K562 (cell line): Measurements from ENCODE around the gene ZNF107. TPM values are rescaled to one million over a fixed set of nuclear protein-coding genes. Genes with fewer than 3 reads are reported as not detected.
A peak's percentile ranks its signal among the peaks of the same experiment; 100 is the strongest.

ENCODE experiments used
- DIDO1 ChIP-seq: fragments of 450-650 bp; IDR thresholded peaks from 2 replicates; pipeline ENCODE4 v1.6.1; 2016; ENCODE audit warnings: low read depth, missing biosample characterization, missing genetic modification characterization
- E2F5 ChIP-seq: sonication (generic); formaldehyde crosslinking; IDR thresholded peaks from 2 replicates; pipeline ENCODE4 v1.8.0; 2022; ENCODE audit warnings: mild to moderate bottlenecking, missing genetic modification reagents
- GTF2B ChIP-seq: IDR thresholded peaks from 2 replicates; pipeline ENCODE4 v1.6.1; 2011; ENCODE audit not compliant: insufficient read length; ENCODE audit errors: extremely low read depth
- HNRNPLL ChIP-seq: fragments of 200-400 bp; formaldehyde crosslinking; IDR thresholded peaks from 2 replicates; pipeline ENCODE4 v1.6.1; 2017; ENCODE audit warnings: low read length, low read depth, mild to moderate bottlenecking; ENCODE audit not compliant: poor library complexity, severe bottlenecking
- HNRNPUL1 ChIP-seq: fragments of 200-400 bp; formaldehyde crosslinking; IDR thresholded peaks from 2 replicates; pipeline ENCODE4 v1.6.1; 2017; ENCODE audit warnings: low read length
- KAT7 ChIP-seq: sonication (generic); formaldehyde crosslinking; IDR thresholded peaks from 2 replicates; pipeline ENCODE4 v1.8.0; 2022; ENCODE audit warnings: missing genetic modification reagents, mild to moderate bottlenecking, borderline replicate concordance
- MITF ChIP-seq: IDR thresholded peaks from 2 replicates; pipeline ENCODE4 v1.6.1; 2014; ENCODE audit warnings: antibody characterized with exemption
- RBBP5 ChIP-seq: fragments of 200-600 bp; sonication (generic); IDR thresholded peaks from 2 replicates; pipeline ENCODE4 v1.6.1; 2012; ENCODE audit warnings: borderline replicate concordance, mild to moderate bottlenecking, low read length, control low read depth, inconsistent platforms; ENCODE audit not compliant: insufficient read depth, poor library complexity, severe bottlenecking
- SLC30A9 ChIP-seq: fragments of 250-450 bp; sonication (Bioruptor Pico); IDR thresholded peaks from 2 replicates; pipeline ENCODE4 v1.8.0; 2022; ENCODE audit warnings: mild to moderate bottlenecking, moderate library complexity
- SMAD2 ChIP-seq: fragments of 150-350 bp; IDR thresholded peaks from 2 replicates; pipeline ENCODE4 v1.6.1; 2014; ENCODE audit warnings: low read depth, mild to moderate bottlenecking, low read length
- STAT6 ChIP-seq: sonication (generic); formaldehyde crosslinking; IDR thresholded peaks from 2 replicates; pipeline ENCODE4 v1.8.1; 2023; ENCODE audit warnings: mild to moderate bottlenecking, missing genetic modification reagents
- SUPT5H ChIP-seq: fragments of 450-650 bp; IDR thresholded peaks from 2 replicates; pipeline ENCODE4 v1.6.1; 2016
- TAL1 ChIP-seq: fragments of 450-650 bp; IDR thresholded peaks from 2 replicates; pipeline ENCODE4 v1.6.1; 2016; ENCODE audit warnings: mild to moderate bottlenecking
- UBTF ChIP-seq, 2 experiments: IDR thresholded peaks; 2 replicates each; pipeline ENCODE4 v1.6.1; 2012; ENCODE audit warnings: improper control_type of control experiment in 2 of 2, low read depth in 2 of 2, low read length in 2 of 2, borderline replicate concordance in 1 of 2
- WHSC1 ChIP-seq: IDR thresholded peaks from one replicate; pipeline ENCODE4 v1.6.1; 2012; ENCODE audit warnings: low read length, control low read depth, inconsistent platforms
- ZNF431 ChIP-seq: sonication (generic); formaldehyde crosslinking; IDR thresholded peaks from 2 replicates; pipeline ENCODE4 v1.8.0; 2022; ENCODE audit warnings: mild to moderate bottlenecking, missing genetic modification reagents
- ZNF668 ChIP-seq: fragments of 250-450 bp; sonication (Bioruptor Pico); IDR thresholded peaks from 2 replicates; pipeline ENCODE4 v1.8.0; 2022; ENCODE audit warnings: mild to moderate bottlenecking, inconsistent platforms
- ZNF76 ChIP-seq: fragments of 250-450 bp; sonication (Bioruptor Pico); IDR thresholded peaks from 2 replicates; pipeline ENCODE4 v1.4.0; 2020; ENCODE audit warnings: mild to moderate bottlenecking, moderate library complexity, borderline replicate concordance
- ZNF766 ChIP-seq: fragments of 200-800 bp; sonication (Bioruptor generic); conservative IDR thresholded peaks from 2 replicates; pipeline ENCODE4 v1.6.1; 2016; ENCODE audit warnings: missing genetic modification characterization, missing compliant biosample characterization
- polyA plus RNA-seq, 8 experiments: library from polyadenylated mRNA; depleted of rRNA in 4 of 8; stranded (reverse) in 5 of 8; unstranded in 3 of 8; fragments of >200 nt; fragmentation: Nextera tagmentation in 2 of 8; fragmentation: Illumina TruSeq in 1 of 8; extraction: Ambion mirVana in 2 of 8; extraction: Trizol in 1 of 8; gene quantifications; 2 replicates each; pipeline versions ENCODE4 v1.2.1 to v1.2.3, GENCODE V29; 2011 to 2014; ENCODE audit warnings: inconsistent platforms in 1 of 8, missing spikeins in 1 of 8
- total RNA-seq, 7 experiments: library from RNA; depleted of rRNA in 6 of 7; stranded (reverse); fragments of >200 nt in 6 of 7; fragmentation: Illumina TruSeq in 2 of 7; extraction: Trizol in 2 of 7; gene quantifications; 2 replicates each; pipeline versions ENCODE4 v1.2.1 to v1.2.3, GENCODE V29; 2011 to 2021; ENCODE audit warnings: low replicate concordance in 1 of 7

Gene ZNF107
- total and polyA plus RNA-seq, 9 of the 15 experiments (the other 6 are each of a cell fraction or from before 2014, with no cell fraction given) = 2.4 to 14.2 (median 7.9) TPM

GRCh38 chr7:64665980-64666662 is at the start of gene ZNF107 (continued):
- TF ChIP-seq UBTF (IDR thresholded peaks at IDR 0.05; ENCODE audit: borderline replicate concordance in 1 of 2, low read depth in 2 of 2, low read length in 2 of 2) (0 out of 4 replicates have a peak, but pooled peaks of 1 of the 2 experiments have one; percentile 48), STAT6 (CRISPR knock-in tag) (no peak), GTF2B (no peak), HNRNPUL1 (no peak), KAT7 (CRISPR knock-in tag) (no peak), HNRNPLL (peak; percentile 41), ZNF766 (CRISPR knock-in tag) (no peak), ZNF668 (CRISPR knock-in tag) (no peak), DIDO1 (tag) (no peak), ZNF431 (CRISPR knock-in tag) (no peak), WHSC1 (no peak), E2F5 (no peak), SMAD2 (no peak), ZNF76 (no peak), SUPT5H (peak; percentile 86), SLC30A9 (no peak), TAL1 (no peak), MITF (no peak), RBBP5 (peak; percentile 91)
